ENCODE data around the gene VPS35L.

VPS35L gene

DNA sequence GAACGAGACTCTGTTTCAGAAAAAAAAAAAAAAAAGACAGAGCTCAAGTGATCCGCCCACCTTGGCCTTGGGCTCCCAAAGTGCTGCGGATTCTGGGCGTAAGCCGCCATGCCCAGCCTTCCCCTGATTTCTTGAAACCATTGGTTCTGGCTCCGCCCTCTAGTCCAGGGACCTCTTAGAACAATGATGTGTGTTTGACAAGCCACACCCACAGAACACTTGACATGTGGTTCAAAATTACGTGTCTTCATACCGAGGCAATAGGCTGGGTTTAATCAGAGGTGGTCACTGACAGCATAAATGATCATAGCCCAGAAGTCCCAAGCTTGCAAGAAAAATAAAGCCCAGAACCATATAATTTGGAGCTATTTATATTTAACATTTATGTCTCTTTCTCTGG lies 139.5 kb downstream of the VPS35L start:
- DNase-seq (ENCODE audit: low spot score), result no peak

DNA sequence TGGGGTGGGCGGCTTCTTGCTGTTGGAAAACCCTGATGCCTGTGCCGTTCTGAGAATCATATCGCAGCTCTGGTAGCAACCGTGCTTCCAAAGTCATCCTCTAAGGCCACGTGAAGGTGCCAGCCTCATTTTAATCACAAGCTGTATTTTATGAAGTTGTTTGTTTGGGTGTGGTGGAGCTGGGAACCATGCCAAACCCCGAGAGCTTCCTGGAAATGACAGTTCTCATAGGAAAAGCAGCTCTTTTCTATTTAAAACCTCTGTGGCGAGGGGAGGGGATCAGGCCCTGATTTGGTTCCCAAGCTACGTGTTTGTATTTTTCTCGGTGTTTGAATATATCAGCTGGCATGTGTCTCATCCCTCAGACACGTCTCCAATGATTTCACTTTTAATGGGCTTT lies 140.8 kb downstream of the VPS35L start:
- no peak for DNase-seq (ENCODE audit: low spot score)

DNA sequence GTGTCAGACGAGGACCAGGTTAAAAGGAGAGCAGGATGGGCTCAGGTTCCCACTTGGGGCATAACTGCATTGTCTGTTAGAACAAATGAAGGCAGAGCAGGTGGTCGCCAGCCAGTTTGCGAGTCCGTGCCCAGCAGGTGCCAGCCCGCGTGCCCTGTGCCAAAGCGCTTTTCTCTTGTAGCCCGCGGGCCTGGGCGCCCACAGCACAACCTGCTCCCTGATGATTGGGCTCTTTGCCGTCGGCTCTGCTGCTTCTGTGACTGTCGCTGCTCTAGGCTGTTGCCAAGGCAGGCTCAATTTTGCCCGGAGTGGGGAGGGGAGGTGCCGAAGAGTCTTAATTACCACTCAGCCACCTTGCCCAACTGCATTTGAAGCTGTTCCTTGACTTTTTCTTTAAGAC lies 141.5 kb downstream of the VPS35L start:
- DNase-seq (ENCODE audit: low spot score), result no peak

DNA sequence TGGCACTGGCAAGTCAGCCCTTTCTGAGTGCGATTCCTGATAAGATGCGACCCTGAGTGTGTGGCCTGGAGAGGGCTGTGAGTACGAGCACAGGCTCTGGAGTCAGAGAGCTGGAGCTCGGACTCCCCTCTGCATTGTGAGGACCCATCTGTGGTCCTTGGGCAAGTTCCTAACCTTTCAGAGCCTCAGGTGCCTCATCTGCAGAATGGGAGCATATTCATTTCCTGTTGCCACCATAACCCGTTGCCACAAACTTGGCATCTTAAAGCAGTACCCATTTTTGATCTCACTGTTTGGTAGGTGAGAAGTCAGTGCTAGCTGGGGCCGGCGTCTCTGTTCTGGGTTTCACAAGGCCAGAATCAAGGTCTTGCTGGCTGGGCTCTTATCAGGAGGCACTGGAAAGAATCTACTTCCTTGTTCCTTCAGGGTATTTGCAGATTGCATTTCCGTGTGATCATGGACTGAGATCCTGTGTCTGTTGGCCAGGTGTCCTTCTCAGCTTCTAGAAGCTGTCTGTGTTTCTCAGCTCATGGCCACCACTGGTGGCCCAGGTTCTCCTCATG lies 142.3 kb downstream of the VPS35L start:
- DNase-seq (ENCODE audit: low spot score), result no peak

DNA sequence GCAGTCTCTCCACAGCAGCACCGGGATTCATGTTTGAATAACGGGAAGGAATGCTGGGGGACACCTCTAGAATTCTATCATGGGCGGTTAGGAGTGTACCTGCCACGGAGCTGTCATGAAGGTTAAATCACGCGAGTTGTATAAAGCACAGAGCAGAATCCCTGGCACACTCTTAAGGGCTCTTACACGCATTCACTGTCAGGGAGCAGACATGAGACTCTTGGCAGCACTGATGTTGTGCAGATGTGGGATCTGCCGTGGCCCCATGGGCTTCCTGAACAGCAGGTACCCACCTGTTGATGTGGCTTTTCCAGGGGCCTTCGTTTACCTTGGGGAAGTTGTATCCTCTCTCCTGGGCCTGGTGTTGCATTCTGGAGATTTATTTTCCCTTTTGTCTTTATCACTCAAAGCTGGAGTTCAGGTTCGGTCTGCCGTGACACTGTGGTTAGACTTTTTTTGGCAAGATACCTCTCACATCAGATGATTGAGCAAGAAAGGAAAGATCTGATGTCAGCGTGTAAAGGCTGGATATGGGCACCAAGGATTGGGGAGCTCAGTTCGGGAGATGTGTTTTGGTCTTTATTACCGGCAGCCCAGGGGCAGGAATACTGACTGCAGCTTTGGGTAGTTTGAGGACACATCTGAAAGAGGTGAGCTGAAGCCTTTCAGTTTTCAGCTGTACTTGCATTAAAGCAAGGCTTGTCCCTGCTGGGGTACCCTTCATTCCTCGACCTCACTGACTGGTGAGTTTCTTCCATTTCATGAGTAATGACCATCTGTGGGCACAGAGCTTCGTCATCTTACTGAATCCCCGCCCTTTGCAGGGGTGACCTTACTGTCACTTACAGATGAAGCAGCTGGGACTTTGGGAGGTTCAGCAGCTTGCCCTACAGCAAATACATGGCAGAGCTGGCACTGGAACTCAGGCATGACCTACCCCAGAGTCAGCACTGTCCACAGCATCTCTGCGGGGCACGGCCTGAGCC lies 143.3 kb downstream of the VPS35L start:
- no peak for DNase-seq (ENCODE audit: low spot score)

DNA sequence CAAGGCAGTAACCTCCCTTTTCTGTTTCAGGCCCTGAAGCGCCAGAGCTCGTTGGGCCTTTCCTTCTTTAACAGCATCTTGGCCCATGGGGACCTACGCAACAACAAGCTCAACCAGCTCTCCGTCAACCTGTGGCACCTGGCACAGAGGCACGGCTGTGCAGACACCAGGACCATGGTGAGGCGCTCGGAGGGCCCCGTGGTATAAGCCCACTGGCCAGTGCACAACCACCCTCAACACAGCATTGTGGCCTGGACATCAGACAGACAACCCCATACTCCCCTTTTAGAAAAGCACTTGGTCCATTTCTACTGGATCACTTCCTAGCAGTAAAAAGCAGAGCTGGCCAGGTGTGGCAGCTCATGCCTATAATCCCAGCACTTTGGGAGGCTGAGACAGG lies 144.0 kb downstream of the VPS35L start:
- DNase-seq (ENCODE audit: low spot score), result no peak

DNA sequence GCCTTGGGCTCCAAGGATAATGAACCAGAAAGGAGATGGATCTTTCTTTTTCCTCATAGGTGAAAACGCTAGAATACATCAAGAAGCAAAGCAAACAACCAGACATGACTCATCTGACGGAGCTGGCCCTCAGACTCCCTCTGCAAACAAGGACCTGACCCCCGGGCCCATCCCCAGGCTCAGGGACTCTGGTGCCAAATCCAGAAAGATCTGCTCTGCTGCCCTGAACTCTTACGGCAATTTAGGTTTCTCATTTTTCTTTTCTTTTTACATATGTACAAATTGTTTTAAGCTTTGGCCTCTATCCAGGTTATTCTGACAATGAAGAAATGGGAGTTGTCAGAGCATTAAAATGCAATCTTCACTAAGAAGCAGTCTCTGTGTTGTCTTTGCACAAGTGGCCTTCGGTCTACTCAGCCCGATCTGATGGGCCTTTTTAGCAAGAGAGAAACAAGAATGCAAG lies 144.8 kb downstream of the VPS35L start:
- DNase-seq (ENCODE audit: low spot score), result no peak

DNA sequence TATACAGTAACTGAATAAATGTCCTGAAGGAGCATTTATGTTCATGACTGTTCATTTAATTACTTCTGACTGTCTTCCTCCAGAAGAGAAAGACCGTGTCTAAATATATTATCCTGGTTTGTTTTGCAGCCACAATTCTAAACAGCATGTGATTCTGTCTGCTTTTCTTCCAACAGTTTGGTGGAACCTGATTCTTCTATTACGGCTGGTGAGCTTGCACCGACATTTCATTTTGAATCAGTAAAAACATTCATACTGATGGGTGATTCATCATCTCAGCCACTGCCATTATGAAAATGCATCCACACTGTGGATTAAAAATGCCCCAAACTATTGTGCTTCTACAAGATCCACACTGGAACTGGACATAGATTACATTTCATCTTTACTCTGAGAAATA lies 145.6 kb downstream of the VPS35L start:
- DNase-seq (ENCODE audit: low spot score), result no peak

DNA sequence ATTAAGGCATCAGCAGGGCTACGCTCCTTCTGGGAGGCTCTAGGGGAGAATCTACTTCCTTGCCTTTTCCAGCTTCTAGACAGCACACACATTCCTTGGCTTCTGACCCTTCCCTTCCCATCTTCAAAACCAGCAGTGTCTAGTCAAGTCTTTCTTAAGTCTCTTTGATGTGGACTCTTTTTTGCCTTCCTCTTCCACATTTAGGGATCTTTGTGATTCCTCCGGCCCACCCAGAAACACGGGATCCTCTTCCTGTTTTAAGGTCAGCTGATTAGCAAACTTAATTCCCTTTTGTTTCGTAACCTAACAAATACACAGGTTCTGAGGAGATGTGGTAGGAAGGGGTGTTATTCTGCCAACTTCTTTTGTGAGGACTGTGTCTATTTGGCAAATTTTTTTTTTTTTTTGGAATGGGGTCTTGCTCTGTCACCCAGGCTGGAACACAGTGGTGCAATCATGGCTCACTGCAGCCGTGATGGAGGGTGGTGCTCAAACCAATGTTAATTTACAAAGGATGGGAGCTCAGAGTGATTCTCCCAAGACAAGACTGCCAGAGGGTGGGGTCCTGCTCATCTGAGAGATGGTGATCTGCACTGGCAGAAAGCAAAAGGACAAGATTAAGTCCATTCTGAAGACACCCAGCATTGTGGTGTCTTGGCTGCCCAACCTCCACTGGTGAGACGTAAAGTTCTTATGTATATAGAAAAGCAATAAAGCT lies 147.8 kb downstream of the VPS35L start:
- DNase-seq (ENCODE audit: low spot score), result no peak

DNA sequence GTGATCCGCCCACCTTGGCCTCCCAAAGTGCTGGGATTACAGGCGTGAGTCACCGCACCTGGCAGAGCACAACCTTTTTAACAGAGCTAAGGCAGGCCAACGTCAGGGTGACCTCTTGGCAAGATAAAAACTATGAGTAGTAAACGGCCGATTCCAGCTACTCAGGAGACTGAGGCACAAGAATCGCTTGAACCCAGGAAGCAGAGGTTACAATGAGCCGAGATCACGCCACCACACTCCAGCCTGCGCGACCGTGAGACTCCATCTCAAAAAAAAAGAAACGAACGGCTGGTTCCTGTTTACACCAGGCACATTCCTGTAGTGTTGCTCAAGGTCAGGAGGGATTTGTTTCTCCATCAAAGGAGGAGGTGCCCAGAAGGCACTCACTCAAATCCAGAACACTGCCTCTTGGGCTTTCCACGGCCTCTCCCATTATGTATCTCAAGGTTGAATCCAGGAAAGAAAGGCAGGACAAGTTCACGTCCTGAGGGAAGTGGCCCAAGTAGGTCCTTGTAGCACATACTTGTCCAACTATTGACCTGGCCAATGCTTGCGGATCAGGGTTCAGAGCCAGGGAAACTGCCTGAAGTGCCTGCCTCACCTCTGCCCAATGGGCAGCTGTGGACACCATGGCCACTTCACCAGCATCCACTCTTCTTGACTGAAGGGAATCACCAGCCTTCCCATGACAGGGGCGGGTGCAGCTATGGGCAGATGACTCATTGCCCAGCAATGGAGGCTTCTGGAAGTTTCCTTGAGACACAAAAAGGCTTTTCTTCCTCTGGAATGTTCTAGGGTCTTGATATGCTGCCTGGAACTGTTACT lies 149.0 kb downstream of the VPS35L start:
- no peak for DNase-seq (ENCODE audit: low spot score)

DNA sequence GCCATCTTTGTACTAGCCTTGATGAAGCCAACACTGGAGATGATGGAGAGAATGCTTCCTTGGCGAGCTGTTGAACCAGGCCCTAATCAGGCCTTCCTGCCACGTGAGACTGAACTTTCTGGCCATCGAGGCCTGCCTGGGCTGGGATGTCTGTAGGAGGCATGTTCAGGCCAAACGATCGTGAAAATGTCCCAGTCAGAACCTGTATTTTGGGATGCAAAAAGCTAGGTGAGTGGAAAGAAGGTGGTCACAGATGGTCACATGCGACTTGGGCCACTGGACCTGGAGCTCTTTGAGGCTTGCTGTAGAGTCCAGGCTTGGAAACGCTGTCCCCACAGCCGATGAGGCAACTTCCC lies 149.6 kb downstream of the VPS35L start:
- no peak for DNase-seq (ENCODE audit: low spot score)

DNA sequence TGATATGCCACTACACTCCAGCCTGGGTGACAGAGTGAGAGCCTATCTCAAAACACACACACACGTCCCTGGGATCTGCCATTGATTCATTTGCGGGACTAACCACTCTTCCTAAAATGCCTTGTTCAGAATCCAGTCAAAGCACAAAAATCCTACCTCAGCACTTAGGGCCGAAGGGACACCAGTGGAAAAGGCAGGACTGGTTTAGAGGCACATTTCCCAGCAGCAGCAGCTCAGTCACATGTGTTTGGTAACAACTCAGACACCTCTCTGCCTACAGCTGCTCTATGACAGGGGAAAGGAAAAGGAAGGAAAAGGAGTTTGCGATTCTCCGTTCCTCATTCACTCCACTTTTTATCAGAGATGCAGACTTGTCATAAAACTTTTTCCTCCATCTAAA lies 150.3 kb downstream of the VPS35L start:
- DNase-seq (ENCODE audit: low spot score), result no peak

DNA sequence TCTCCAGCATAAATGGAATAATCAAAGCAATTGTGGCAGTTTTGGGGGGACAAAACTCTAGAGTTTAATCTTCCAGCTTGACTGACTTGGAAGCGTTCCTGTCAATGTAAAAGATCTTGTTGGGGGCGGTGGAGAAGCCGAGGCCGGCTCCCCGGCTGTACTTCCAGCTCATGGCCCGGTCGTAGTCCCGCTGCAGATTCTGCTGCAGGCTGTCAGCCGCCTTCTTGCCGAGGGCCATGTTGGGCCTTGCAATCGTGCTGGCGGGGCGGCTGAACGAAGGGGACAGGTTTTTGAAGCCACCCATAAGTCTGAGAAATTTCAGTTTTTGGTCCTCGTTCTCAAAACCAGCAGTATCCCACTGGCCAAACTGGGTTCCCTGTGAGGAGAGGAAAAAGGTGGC lies 151.3 kb downstream of the VPS35L start:
- no peak for DNase-seq (ENCODE audit: low spot score)

DNA sequence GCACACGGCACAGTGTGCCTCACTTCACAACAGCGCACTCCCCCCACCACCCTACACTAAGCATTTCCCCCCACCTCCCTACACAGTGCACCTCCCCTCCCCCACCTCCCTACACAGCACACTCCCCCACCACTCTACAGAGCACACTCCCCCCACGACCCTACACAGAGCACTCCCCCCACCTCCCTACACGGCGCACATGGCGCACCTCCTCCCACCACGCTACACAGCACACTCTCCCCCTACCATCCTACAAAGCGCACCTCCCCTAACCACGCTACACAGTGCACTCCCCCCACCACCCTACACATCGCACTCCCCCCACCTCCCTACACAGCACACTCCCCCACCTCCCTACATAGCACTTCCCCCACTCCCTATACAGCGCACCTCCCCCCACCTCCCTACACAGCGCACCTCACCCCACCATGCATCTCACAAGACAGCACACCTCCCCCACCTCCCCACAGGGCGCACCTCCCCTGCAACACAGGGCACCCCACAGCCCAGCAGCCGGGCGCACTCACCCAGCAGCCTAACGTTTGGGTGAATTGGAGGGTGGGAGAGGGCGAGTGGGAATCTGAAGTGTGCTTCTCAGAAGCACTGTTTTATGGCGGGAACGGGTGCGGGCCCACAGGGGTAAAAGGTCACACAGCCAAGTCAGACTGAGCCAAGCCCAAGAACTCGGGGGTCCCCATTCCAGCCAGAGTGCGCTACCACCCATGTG lies 152.2 kb downstream of the VPS35L start:
- DNase-seq (ENCODE audit: low spot score), result no peak

DNA sequence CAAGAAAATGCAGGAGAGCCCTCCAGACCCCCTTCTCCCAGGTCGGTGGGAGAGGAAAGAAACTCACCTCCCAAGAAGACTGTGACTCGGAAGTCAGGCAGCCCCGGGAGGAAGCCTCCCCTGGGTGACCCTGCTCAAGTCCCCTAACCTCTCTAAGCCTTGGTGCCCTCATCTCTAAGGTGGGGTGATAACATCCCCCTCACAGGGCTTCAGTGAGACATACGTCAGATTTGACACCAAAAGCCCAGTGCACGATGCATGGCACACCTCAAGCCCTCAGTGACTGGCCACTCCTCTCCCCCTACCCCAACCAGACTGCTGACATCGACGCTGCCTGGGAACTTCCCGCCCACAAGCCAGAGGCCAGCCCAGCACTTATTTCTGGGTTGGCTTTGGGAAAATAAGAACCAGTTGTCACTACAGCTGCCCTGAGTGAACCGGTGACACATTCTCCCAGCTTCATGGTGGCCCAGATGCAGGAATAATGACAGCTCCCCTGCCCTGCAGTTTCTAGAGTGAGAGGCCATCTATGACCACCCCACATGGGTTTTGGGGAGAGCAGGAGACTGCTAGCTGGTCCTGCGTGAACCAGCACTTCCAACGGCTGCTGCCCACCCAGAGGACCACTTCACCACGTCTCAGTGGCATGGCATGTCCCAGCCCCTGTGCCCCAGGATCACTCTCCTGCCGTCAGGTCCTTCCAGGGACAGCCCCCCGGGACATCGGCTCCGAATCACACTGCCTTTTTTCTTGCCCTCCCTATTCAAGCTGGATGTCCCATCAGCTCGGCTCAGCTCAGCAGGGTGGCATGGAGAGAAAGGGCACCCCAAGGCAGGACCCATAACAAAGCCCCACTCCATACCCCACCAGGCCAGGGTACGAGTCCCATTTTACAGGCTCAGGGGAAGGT lies 153.0 kb downstream of the VPS35L start:
- no peak for DNase-seq (ENCODE audit: low spot score)

DNA sequence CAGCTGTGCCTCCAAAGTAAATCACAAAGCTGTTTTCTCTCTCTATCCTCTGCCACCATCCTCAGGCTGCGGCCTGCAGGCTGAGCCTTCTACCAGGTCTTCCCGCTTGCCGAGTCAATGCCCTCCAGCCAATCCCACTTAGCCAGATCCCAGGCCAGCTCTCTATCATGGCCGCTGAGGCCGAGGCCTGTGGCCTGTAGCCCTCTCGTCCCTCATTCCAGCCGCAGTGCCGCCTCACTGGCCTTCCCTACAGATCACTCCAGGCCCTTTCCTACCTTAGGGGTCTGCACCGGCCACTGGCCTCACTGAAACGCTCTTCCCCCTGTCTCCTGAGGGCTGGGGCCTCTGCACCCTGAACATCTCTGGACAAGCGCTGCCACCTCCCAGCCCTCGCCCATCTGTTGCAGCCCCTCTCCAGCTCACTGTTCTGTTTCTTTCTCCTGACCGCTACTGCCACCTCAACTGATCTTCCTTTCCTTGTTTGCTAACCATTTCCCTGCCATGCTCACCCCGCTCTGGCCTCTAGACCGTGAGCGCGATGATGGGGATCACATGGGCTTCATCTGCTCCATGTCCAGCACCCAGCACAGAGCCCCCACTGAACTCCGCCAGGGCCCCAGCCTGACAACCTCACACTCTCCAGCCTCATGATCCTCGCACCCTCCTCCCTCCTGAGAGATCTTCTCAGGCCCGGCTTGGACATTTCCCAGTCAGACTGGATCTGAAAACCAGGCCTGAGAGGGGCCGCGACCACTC lies 154.1 kb downstream of the VPS35L start:
- no peak for DNase-seq (ENCODE audit: low spot score)

DNA sequence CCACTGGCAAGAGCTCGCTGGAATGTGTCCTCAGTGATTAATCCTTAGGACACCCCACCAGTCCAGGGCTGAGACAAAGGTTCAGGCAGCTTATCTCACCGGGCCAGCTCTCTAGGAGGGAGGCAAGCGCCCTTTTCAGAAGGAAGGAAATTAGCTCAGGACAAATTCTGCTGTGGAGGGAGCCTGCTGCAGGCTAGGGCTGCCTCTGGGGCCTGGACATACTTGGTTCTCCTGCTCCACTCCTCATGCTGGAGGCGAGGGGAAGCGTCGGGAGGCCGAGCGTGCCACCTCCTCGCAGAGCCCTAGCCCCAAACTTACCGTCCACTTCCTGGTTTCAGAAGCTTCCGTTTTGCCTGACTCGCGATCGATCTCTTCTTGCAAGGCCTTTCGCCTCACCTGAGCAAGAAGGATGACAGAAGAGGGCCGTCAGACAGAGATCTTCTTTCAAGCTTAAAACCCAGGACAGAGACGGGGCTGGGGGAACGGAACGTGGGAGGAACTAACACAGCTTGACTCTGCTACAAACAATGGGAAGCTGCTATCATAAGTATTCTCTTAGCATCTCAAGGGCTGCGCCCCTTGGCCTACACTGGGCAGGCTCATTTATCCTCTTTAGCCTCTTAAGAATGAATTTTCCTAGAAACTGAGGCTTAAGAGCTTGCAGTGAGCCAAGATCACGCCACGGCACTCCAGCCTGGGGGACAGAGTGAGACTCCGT lies 154.8 kb downstream of the VPS35L start:
- DNase-seq (ENCODE audit: low spot score), result no peak

DNA sequence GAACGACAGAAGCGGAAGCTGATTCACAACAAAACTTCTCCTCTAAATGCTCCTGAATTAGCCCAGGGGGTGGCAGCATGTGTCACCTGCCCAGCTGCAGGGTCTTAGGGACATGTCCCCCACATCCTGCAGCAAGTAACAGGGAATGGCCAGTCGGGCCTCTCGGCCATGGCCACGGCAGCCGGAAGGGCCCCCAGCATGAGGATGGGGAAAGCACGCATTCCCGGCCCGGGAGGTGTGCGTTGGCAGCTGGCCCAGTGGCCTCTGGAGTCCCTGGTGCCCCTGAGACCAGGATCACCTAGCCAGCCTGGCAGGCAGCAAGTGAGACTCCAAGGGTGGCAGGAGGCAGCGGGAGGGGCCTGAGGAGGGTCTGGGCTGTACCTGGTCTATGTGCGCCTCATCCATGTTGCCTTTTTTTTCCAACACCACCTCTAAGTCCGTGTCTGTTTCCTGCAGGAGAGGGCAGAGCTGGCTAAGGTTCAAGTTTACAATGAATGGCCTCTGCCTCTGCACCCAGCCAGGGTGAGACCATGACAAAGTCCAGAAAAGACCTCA lies 155.6 kb downstream of the VPS35L start:
- no peak for DNase-seq (ENCODE audit: low spot score)

DNA sequence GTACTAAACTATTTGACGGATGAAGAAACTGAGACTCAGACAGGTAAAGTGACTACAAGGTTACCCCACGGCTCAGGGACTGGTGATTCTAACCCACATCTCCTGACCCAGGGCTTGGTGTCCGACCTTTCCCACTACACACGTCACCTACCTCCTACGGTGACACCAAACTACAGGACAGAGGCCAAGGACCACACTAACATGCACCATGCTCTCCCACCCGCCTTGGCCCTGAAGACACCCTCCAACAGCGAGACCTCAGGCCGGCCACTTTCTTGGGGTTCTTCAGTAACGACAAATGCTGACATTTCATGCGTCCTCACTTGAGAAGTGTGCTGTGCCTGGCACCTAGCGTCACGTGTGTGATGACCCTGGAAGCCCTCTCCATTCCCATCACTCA lies 156.1 kb downstream of the VPS35L start:
- no peak for DNase-seq (ENCODE audit: low spot score)
